Middle frontal gyrus (tissue), 1 donor: ENCODE results near the gene TRIO.
"Not testable (repeated sequence)": the region's sequence is repeated elsewhere in the genome, so short reads cannot be mapped to it uniquely, and the experiment has no call there.

Experiments used
- DNase-seq: peaks from one replicate; pipeline ENCODE4 v3.0.0-alpha.2; 2015; ENCODE audit warnings: low spot score; ENCODE audit errors: extremely low spot score

TRIO gene

GRCh38 chr5:14428302-14429081, 285.4 kb downstream of the TRIO start:
- DNase-seq, result no peak

- no peak for DNase-seq
These were observed 286.2 kb downstream of the TRIO start for GRCh38 chr5:14429101-14430050.

GRCh38 chr5:14431534-14431933, 288.4 kb downstream of the TRIO start:
- no peak for DNase-seq

- no peak for DNase-seq
These were observed 289.9 kb downstream of the TRIO start for GRCh38 chr5:14432931-14433589.

GRCh38 chr5:14435481-14435880, 292.3 kb downstream of the TRIO start:
- DNase-seq, result no peak

- not testable (repeated sequence) for DNase-seq
These were observed 293.0 kb downstream of the TRIO start for GRCh38 chr5:14436122-14436521.

GRCh38 chr5:14436801-14437542, 293.8 kb downstream of the TRIO start:
- no peak for DNase-seq

- DNase-seq, result no peak
These were observed 295.1 kb downstream of the TRIO start for GRCh38 chr5:14438195-14438606.

- DNase-seq, result no peak
These were observed 296.1 kb downstream of the TRIO start for GRCh38 chr5:14439087-14439871.

GRCh38 chr5:14440223-14440581, 297.1 kb downstream of the TRIO start:
- DNase-seq, result no peak

GRCh38 chr5:14440582-14441431, 297.7 kb downstream of the TRIO start:
- peak; percentile 78 for DNase-seq

- DNase-seq, result no peak
These were observed 298.5 kb downstream of the TRIO start for GRCh38 chr5:14441641-14442040.

GRCh38 chr5:14442536-14442935, 299.4 kb downstream of the TRIO start:
- no peak for DNase-seq

GRCh38 chr5:14443671-14444093, 300.5 kb downstream of the TRIO start:
- no peak for DNase-seq

- DNase-seq, result no peak
These were observed 301.0 kb downstream of the TRIO start for GRCh38 chr5:14444161-14444560.

GRCh38 chr5:14445013-14445412, 301.9 kb downstream of the TRIO start:
- no peak for DNase-seq

- DNase-seq, result no peak
These were observed 302.6 kb downstream of the TRIO start for GRCh38 chr5:14445576-14446290.
